GM12874 (cell line): ENCODE results near the gene KAT6B.

Source experiments
- CTCF ChIP-seq: IDR thresholded peaks from 2 replicates; pipeline ENCODE4 v1.5.1; 2011; ENCODE audit warnings: low read depth, mild to moderate bottlenecking, control low read depth, low read length, moderate library complexity; ENCODE audit not compliant: insufficient read depth

Gene KAT6B

GRCh38 chr10:74854610-74855009, 28.2 kb downstream of the KAT6B start:
- TF ChIP-seq CTCF = no peak

DNA sequence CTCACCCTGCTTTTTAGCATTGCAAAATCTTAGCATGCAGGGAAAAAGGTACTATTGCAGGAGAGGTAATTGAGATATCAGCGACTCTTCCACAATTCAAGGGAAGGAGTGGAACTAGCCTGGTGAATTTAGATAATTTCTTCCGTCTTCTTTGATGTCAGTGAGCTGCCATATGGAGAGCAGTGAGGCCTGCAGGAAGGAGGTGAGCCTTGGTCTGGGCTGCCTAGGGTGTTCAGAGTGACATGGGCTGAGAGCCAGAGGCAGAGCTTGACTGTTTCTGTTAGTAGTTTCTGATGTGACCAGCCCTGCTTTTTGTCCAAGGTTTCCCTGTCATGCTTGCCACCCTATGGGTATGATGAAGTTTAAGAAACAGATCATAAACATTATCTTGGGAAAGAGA, 28.6 kb downstream of the KAT6B start:
- no peak for TF ChIP-seq CTCF

- TF ChIP-seq CTCF = no peak
Observed at GRCh38 chr10:74855439-74855838, 29.0 kb downstream of the KAT6B start.

DNA sequence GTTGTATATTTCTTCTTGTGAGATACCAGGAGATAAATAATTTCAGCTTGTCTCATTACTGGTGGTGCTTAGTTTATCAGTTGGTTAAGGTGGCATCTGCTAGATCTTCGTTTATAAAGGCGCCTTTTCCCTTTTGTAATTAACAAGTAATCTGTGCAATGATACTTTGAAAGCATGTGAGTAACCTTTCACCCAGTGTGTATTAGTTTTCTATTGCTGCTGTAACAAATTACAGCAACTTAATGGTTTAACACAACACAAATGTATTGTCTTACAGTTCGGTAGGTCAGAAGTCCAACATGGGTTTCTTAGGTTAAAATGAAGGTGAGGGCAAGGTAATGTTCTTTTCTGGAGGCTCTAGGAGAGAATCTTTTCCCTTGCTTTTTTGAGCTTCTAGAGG, 30.5 kb downstream of the KAT6B start:
- no peak for TF ChIP-seq CTCF

DNA sequence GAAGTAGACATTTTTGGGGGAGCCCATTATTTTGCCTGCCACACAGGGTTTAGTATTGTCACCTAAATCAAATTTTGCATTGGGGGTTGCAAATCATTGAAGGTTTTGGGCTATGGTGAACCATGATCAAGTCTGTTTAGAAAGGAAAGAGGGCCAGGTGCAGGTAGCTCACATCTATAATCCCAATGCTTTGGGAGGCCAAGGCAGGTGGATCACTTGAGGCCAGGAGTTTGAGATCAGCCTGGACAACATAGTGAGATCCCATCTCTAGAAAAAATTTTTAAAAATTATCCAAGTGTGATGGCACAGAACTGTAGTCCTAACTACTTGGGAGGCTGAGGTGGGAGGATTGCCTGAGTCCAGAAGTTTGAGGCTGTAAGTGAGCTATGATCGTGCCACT, 31.2 kb downstream of the KAT6B start:
- TF ChIP-seq CTCF = no peak

- TF ChIP-seq CTCF = no peak
Observed at GRCh38 chr10:74859546-74859945, 33.1 kb downstream of the KAT6B start.

- TF ChIP-seq CTCF = no peak
Observed at GRCh38 chr10:74862625-74863024, 36.2 kb downstream of the KAT6B start.

- TF ChIP-seq CTCF = no peak
Observed at GRCh38 chr10:74863551-74863950, 37.2 kb downstream of the KAT6B start.
